Ovary (tissue), 3 donors: ENCODE data around the gene SIDT2.

Source experiments
- EP300 ChIP-seq: sonication (generic); formaldehyde crosslinking; IDR thresholded peaks from one replicate; pipeline ENCODE4 v1.6.1; 2017; ENCODE audit warnings: antibody characterized with exemption
- POLR2A ChIP-seq: fragments of 450-650 bp; IDR thresholded peaks from one replicate; pipeline ENCODE4 v1.6.1; 2017; ENCODE audit warnings: antibody characterized with exemption, mild to moderate bottlenecking, moderate library complexity
- TF ChIP-seq, protein P1 (sequence below), 3 donors: fragments of 450-650 bp in 2 of 3; fragments of 200-600 bp in 1 of 3; IDR thresholded peaks; one replicate each; pipeline versions ENCODE4 v1.5.1 to v1.8.0; 2016 to 2022; ENCODE audit warnings: antibody characterized with exemption in 3 of 3, mild to moderate bottlenecking in 1 of 3
- donor health status: DM: no; HTN: no; CAD: no.

DNA sequence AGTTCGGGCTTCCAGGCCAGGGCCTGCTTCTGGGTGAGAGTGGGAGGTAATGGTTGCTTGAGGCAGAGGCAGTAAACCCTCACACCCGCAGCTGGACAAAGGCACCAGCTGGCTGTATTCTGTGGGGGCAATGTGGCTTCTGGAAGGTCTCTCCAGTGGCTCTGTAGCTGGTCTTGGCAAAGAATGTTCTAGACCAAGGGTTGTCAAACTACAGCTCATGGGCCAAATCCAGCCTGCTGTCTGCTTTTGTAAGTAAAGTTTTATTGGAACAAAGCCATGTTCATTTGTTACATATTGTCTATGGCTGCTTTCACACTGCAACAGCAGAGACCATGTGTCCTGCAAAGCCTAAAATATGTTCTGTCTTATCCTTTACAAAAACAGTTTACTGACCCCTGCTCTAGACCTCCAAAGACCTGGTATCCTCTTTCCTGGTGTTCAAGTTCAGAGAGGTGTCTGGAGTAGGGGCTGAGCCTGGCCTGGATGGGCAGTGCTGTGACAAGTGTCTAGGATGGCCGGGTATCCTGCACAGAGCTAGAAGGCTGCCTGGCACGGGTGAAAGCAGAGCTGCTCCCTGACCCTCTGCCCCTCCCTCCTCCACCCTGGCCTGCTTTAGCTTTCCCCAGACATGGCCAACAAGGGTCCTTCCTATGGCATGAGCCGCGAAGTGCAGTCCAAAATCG lies 24.0 kb downstream of the SIDT2 start:
- TF ChIP-seq, protein P1, sequence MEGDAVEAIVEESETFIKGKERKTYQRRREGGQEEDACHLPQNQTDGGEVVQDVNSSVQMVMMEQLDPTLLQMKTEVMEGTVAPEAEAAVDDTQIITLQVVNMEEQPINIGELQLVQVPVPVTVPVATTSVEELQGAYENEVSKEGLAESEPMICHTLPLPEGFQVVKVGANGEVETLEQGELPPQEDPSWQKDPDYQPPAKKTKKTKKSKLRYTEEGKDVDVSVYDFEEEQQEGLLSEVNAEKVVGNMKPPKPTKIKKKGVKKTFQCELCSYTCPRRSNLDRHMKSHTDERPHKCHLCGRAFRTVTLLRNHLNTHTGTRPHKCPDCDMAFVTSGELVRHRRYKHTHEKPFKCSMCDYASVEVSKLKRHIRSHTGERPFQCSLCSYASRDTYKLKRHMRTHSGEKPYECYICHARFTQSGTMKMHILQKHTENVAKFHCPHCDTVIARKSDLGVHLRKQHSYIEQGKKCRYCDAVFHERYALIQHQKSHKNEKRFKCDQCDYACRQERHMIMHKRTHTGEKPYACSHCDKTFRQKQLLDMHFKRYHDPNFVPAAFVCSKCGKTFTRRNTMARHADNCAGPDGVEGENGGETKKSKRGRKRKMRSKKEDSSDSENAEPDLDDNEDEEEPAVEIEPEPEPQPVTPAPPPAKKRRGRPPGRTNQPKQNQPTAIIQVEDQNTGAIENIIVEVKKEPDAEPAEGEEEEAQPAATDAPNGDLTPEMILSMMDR (IDR thresholded peaks at IDR 0.05): no peak
- TF ChIP-seq EP300 (no peak), POLR2A (no peak)
